NCI-H1694 (cell line): ENCODE measurements around the gene RIC8A.

Experiments
- DNase-seq: peaks from one replicate; lab custom pipeline; 2025; lab: John Stamatoyannopoulos, UW

Gene RIC8A

DNA sequence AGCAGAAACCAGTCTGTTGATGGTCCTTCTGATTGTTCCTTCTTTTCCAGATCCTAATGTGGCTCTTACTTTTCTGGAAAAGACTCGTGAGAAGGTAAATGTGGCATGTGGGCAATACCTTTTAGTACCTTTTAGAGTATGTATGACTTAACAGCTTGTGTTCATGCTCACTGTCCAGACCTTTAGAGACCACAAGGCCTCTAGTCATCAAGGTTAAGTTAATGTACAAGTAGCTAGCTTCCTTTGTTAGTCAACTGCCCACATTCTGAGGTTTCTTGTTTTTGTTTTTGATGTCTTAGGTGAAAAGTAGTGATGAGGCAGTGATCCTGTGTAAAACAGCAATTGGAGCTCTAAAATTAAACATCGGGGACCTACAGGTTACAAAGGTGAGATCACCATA, 36.9 kb downstream of the RIC8A start:
- DNase-seq, result no peak

DNA sequence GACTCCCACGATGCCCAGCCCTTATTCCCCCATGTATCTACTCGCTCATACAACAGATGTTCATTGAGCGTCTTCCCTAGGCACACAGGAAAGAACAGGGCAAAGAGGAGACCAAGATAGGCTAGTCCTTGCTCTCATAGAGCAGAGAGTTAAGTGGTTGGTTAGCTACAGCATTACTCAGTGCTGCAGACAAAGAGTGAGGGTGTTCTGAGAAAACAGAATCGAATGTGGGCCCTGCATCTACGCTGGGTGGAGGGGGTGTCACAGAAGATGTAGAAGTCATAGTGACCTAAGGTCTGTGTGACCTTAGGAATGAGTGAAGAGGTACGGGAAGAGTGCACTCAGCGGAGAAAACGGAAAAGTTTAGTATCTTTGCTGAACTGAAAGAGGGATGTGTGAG, 41.6 kb downstream of the RIC8A start:
- DNase-seq, result no peak

DNA sequence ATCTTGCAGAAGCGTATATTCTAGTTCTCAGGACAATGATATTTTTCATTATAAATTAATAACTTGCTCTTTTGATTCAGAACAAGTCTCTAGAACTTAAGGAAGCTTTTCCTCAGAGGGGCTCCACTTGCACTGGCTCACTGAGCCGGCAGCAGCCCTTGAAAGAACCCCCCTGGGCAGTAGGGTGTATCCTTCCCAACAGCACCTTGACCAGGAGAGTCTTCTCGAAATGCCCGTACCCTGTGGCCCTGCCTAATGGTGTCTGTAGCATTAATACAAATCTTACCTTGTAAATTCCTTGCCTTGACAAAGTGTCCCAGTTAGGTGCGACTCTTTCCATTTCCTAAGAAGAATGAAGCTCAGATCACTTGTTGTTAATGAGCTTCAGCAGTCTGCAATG, 42.8 kb downstream of the RIC8A start:
- no peak for DNase-seq

DNA sequence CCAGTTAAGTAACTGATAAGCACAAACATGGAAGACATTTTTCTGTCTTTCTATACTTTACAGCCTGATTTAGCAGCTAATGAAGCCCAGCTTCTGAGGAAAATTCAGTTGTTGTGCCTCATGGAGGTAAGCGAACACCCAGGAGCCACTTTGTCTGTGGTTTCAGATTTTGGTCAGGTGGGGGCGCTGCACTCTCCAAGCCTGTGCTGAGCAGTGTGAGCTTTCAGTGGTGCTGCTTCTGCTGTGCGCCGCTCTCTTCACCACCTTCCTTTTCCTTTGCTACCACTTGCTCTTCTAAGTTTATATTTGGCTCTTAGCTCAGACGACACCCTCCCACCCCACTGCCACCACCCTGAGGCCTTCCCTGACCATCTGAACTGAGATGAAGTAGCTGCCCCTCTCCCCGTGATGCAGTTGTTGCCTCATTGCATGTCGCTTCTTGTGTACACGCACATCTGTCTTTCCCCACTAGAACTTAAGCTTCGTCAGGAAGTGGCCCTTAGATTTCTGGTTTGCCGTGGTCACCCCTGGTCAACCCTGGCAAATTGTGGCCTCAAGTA, 43.3 kb downstream of the RIC8A start:
- DNase-seq, result peak; percentile 18

DNA sequence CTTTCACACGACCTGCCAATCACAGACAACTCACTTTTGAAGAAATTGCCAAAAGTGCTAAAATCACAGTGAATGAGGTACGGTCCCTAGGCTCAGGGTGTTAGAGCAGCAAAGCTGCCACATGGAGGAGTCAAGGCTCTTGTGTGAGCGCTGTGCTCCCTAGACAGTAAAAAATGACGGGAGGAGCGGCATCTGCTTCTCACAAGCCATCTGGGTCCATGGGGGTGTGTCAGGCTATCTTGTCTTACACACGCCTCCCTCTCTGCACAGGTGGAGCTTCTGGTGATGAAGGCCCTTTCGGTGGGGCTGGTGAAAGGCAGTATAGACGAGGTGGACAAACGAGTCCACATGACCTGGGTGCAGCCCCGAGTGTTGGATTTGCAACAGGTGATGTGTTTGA, 44.0 kb downstream of the RIC8A start:
- no peak for DNase-seq

DNA sequence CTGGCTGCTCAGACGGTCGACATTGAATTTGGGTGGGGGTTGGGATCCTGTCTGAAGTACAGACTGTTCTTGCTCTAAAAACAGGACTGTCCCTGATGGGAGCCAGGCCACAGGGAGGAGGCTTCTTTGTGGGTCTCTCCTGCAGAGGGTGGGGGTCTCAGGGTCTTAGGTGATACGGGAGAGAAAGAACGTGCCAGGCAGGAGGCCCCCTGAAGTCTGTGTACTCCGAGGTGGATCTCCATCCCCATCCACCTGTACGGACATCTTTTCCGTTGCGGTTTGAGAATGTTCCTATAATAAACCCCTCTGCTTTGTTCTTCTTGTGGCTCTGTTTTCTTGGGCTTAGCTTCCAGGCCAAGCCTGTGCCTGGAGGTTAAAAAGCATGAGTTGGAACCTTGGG, 45.2 kb downstream of the RIC8A start:
- no peak for DNase-seq

DNA sequence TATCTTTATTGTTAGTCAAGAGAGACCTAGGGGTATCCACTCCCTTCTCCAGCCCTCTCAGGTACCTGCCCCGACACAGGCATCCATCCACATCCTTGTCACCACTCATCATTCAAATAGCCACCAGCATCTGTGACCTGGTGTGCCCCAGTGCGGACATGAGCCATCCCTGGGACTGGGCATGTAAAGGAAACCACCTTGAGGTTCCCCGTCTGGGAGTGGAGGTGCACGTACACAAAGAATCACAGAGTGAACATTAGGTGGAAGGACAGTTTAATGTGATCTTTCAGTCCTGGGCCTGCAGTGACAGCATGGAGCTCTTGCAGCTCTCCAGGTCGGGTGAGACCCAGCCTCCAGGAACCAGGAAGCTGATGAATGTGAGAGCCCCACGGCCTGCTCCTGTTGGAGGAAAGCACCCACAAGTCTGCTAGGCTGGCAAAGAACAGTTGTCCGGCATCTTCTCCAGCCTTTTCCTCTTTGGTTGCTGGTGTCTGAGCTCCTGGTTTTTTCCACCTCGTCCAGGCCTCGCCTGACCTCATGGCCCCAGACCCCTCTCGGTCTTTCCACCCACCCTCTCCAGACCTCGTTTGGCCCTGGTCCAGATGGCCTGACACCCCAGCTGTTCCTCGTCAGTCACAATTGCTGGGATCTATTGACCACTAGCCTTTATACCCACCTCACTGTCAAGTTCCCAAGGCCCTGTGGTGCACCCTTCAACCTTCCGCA, 45.8 kb downstream of the RIC8A start:
- no peak for DNase-seq

DNA sequence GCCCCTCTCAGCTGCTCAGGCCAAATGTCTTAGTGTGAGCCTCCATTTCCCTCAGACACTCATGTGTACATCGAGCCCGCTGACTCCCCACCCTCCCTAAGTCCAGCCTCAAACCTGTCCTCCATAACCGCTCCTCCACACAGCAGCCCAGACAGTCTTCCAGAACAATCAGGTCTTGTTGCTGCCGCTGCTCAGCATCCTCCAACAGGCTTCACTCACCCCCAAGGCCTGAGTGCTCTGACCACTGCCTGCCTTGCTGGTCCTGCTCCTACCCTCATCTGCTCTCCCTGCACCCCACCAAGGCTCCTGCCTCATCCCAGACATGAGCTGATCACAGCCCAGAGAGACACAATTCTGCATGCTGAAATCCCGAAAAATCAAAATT, 46.4 kb downstream of the RIC8A start:
- no peak for DNase-seq

DNA sequence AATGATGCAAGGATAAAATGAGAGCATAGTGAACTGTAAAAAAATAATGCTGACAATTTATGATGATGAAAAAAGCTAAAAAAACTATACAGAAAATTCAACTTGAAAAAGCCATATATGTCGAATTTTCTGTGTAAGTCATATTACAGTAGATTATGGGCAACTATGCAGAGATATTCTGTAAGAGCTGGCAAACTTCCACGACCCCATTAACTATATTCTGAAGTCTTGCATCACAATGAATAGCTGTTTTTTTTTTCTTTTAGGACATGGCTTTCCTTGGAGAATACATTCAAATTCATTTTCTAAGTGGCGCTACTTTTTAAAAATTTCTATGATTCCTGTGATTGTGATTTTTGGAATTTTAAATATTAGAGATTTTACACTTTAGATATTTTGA, 47.7 kb downstream of the RIC8A start:
- DNase-seq, result no peak

DNA sequence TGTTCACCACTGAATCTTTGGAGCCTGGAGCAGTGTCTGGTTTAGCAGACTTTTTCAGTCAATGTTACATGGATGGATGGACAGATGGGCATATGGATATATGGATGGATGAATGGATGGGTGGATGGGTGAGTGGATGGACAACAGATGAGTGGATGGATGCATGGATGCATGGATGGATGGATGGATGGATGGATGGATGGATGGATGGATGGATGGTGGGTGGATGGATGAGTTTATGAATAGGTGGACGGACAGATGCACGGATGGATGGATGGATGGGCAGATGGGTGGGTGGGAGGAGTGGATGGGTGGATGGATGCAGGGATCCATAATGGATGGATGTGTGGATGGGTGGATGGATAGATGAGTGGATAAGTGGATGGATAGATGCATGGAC, 48.3 kb downstream of the RIC8A start:
- DNase-seq, result no peak

DNA sequence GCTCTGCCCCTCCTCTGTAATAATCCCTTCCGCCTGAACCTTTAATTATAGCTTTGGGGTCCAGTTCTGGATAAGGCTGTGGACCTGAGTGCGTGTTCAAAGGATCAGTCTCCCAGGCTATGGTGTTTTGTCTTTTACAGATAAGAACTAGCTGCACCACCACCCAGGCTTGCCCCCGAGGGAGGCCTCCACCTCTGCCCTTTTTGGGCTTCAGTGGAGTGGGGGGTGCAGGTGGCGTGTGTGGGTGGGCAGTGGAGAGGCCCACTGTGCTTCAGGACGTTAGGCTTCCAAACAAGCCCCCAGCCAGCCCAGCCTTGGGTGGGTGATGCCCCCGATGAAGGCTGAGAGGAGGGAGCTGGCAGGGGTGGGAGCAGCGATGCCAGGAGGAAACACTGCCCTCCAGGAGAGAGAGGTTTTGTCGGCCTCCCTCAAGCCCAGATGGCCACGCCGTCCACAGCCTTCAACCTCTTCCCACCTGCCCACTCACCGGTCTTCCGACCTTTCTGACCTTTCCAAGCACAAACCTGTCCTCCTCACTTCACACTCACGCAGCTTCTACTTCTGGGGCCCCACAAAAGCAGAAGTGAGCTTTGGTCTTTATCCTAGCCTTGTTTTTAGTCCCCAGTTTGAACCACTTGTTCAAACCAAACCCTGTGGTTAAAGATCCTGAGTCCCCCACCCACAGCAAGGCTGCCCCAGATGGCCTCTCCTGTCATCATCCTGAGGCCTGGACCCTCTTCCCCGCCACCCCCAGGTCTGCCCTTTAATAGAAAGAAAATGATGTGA, 49.6 kb downstream of the RIC8A start:
- DNase-seq, result no peak

DNA sequence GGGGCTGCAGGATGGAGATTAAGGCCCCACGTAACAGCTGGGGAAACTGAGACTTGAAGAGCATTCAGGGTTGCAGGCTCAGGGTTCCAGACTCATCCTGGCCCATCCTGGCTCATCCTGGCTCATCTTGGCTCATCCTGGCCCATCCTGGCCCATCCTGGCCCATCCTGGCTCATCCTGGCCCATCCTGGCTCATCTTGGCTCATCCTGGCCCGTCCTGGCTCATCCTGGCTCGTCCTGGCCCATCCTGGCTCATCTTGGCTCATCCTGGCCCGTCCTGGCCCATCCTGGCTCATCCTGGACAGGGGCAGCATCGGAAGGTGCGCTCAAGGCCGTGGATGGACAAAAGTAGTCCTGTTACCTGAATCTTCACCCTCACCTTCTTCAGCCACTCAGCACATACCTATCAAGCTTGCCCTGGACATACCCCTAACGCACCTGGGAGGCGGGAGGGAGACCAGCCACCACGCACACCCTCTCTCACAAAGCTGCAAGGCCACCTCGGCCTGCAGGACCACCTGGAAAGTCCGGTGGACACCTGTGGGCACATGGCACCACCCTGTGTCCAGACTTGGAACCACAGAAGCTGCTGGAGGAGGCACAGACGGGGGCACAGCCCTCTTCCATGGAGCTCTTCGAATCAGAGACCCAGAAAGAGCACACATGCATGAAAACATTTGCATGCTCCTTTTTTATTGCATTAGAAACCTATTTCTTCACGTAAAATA, 50.4 kb downstream of the RIC8A start:
- DNase-seq, result no peak

DNA sequence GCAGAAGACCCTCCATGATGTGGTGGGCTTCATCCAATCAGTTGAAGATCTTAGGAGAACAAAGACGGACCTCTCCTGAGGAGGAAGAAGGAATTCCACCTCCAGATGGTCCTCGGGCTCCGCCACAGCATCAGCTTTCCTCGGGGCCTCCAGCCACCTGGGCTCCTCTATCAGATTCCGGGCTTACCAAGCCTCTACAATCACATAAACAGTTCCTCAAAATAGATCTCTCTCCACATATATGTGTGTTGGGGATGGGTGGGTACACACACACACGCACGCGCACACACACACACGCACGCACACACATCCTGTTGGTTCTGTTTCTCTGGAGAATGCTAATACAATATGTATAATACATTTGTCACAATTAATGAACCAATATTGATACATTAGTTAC, 51.9 kb downstream of the RIC8A start:
- no peak for DNase-seq

DNA sequence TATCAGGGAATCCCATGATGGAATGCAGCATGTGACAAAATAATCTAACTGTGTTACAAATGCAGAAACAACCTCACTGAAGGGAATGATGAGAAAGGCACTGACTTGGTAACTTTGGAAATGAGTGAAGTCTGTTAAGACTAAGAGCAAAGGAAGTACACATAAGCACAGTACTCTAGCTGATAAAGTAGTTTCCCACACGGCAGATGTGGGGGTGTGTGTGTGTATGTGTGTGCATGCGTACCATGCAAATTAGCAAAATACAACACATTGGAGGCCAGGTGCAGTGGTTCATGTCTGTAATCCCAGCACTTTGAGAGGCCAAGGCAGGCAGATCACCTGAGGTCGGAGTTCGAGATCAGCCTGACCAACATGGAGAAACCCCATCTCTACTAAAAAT, 54.1 kb downstream of the RIC8A start:
- DNase-seq, result no peak
